Muscle layer of duodenum (tissue), 2 donors: Measurements from ENCODE around the gene ASB18.

Experiments
- H3K27ac ChIP-seq: one replicate; pipeline ENCODE4 v1.7.0; 2013; ENCODE audit warnings: mild to moderate bottlenecking, low read length
- H3K27me3 ChIP-seq: one replicate; pipeline ENCODE4 v1.7.0; 2013; ENCODE audit warnings: low read depth, mild to moderate bottlenecking, control low read depth, low read length
- H3K36me3 ChIP-seq, 2 donors: one replicate each; pipeline ENCODE4 v1.7.0; 2013; ENCODE audit warnings: low read length in 2 of 2, control low read depth in 1 of 2, mild to moderate bottlenecking in 1 of 2; ENCODE audit not compliant: insufficient read depth in 2 of 2, control insufficient read depth in 1 of 2
- H3K4me1 ChIP-seq, 2 donors: one replicate each; pipeline ENCODE4 v1.7.0; 2013; ENCODE audit warnings: low read length in 2 of 2, mild to moderate bottlenecking in 2 of 2, control low read depth in 1 of 2, moderate library complexity in 1 of 2; ENCODE audit not compliant: insufficient read depth in 2 of 2, control insufficient read depth in 1 of 2
- H3K4me3 ChIP-seq, 2 donors: one replicate each; pipeline ENCODE4 v1.7.0; 2013; ENCODE audit warnings: low read length in 2 of 2, low read depth in 1 of 2, mild to moderate bottlenecking in 1 of 2
- H3K9me3 ChIP-seq, 2 donors: one replicate each; pipeline ENCODE4 v1.7.0; 2013; ENCODE audit warnings: low read length in 2 of 2, control low read depth in 1 of 2, mild to moderate bottlenecking in 1 of 2; ENCODE audit not compliant: control insufficient read depth in 1 of 2
- donor health status: healthy.

ASB18 gene

GRCh38 chr2:236204953-236205352, 59.3 kb downstream of the ASB18 start:
- no peak overlapping the region for H3K27ac ChIP-seq
- no peak overlapping the region for H3K4me3 ChIP-seq
- no peaks in the 10 kb centered on the region for H3K27me3 ChIP-seq
- no peaks in the 10 kb centered on the region for H3K4me1 ChIP-seq
- peaks cover 10 to 22% of the 10 kb centered on the region in 2 donors for H3K9me3 ChIP-seq
- H3K36me3 ChIP-seq, result no peaks in the 10 kb centered on the region

GRCh38 chr2:236200378-236200777, 63.8 kb downstream of the ASB18 start:
- Histone ChIP-seq H3K4me1 (no peaks in the 10 kb centered on the region), H3K27ac (no peak overlapping the region), H3K9me3 (peaks cover 4 to 12% of the 10 kb centered on the region in 2 donors), H3K4me3 (no peak overlapping the region), H3K36me3 (no peaks in the 10 kb centered on the region), H3K27me3 (no peaks in the 10 kb centered on the region)

GRCh38 chr2:236196366-236196765, 67.8 kb downstream of the ASB18 start:
- Histone ChIP-seq H3K36me3 (no peaks in the 10 kb centered on the region), H3K4me1 (no peaks in the 10 kb centered on the region), H3K27ac (no peak overlapping the region), H3K4me3 (no peak overlapping the region), H3K9me3 (no peaks in the 10 kb centered on the region), H3K27me3 (no peaks in the 10 kb centered on the region)

GRCh38 chr2:236195726-236196125, 68.5 kb downstream of the ASB18 start:
- no peaks in the 10 kb centered on the region for H3K36me3 ChIP-seq
- no peak overlapping the region for H3K27ac ChIP-seq
- H3K9me3 ChIP-seq, result no peaks in the 10 kb centered on the region
- H3K4me3 ChIP-seq, result no peak overlapping the region
- H3K4me1 ChIP-seq, result no peaks in the 10 kb centered on the region
- H3K27me3 ChIP-seq, result no peaks in the 10 kb centered on the region

GRCh38 chr2:236194786-236195185, 69.4 kb downstream of the ASB18 start:
- no peaks in the 10 kb centered on the region for H3K27me3 ChIP-seq

GRCh38 chr2:236193026-236193425, 71.2 kb downstream of the ASB18 start:
- Histone ChIP-seq H3K4me1 (no peaks in the 10 kb centered on the region), H3K27ac (no peak overlapping the region), H3K9me3 (no peaks in the 10 kb centered on the region), H3K36me3 (no peaks in the 10 kb centered on the region), H3K4me3 (no peak overlapping the region), H3K27me3 (no peaks in the 10 kb centered on the region)

More at GRCh38 chr2:236194786-236195185, 69.4 kb downstream of the ASB18 start:
- Histone ChIP-seq H3K27ac (no peak overlapping the region), H3K9me3 (no peaks in the 10 kb centered on the region), H3K36me3 (no peaks in the 10 kb centered on the region), H3K4me1 (no peaks in the 10 kb centered on the region), H3K4me3 (no peak overlapping the region)

- Histone ChIP-seq H3K36me3 (no peaks in the 10 kb centered on the region), H3K4me1 (no peaks in the 10 kb centered on the region), H3K9me3 (no peaks in the 10 kb centered on the region), H3K27ac (no peak overlapping the region), H3K4me3 (no peak overlapping the region), H3K27me3 (no peaks in the 10 kb centered on the region)
Measured at GRCh38 chr2:236190674-236191073, 73.5 kb downstream of the ASB18 start.

- Histone ChIP-seq H3K27ac (no peak overlapping the region), H3K27me3 (peaks cover 13% of the 10 kb centered on the region), H3K36me3 (no peaks in the 10 kb centered on the region), H3K9me3 (peaks cover 0 to 11% of the 10 kb centered on the region in 2 donors), H3K4me3 (no peak overlapping the region), H3K4me1 (peaks cover 0 to 2% of the 10 kb centered on the region in 2 donors)
Measured at GRCh38 chr2:236184701-236185100, 79.5 kb downstream of the ASB18 start.

- peaks cover 45% of the 10 kb centered on the region for H3K27me3 ChIP-seq
Measured at GRCh38 chr2:236180831-236181453, 83.3 kb downstream of the ASB18 start.

GRCh38 chr2:236180076-236180816, 84.0 kb downstream of the ASB18 start:
- Histone ChIP-seq H3K36me3 (no peaks in the 10 kb centered on the region), H3K27ac (no peak overlapping the region), H3K4me3 (no peak overlapping the region), H3K4me1 (peaks cover 0 to 24% of the 10 kb centered on the region in 2 donors), H3K27me3 (peaks cover 52% of the 10 kb centered on the region), H3K9me3 (peaks cover 0 to 10% of the 10 kb centered on the region in 2 donors)

More at GRCh38 chr2:236180831-236181453, 83.3 kb downstream of the ASB18 start:
- Histone ChIP-seq H3K4me1 (peaks cover 0 to 24% of the 10 kb centered on the region in 2 donors), H3K36me3 (no peaks in the 10 kb centered on the region), H3K27ac (no peak overlapping the region), H3K4me3 (no peak overlapping the region), H3K9me3 (peaks cover 0 to 11% of the 10 kb centered on the region in 2 donors)

GRCh38 chr2:236179236-236180075, 84.8 kb downstream of the ASB18 start:
- Histone ChIP-seq H3K27ac (no peak overlapping the region), H3K4me1 (peaks cover 0 to 24% of the 10 kb centered on the region in 2 donors), H3K27me3 (peaks cover 60% of the 10 kb centered on the region), H3K9me3 (peaks cover 0 to 2% of the 10 kb centered on the region in 2 donors), H3K36me3 (no peaks in the 10 kb centered on the region), H3K4me3 (no peak overlapping the region)
